Mesenchymal stem cell (in vitro differentiated cells and primary cell): ENCODE results near the gene EFTUD2.

ENCODE experiments used
- DNase-seq: peaks from one replicate; pipeline ENCODE4 v3.0.0-alpha.2; 2013
- H2AFZ ChIP-seq: one replicate; pipeline ENCODE4 v1.6.1; 2013; ENCODE audit warnings: low read depth, mild to moderate bottlenecking, control low read depth, inconsistent platforms, low read length, moderate library complexity
- H2AK5ac ChIP-seq: 2 replicates; pipeline ENCODE4 v1.6.1; 2013; ENCODE audit warnings: low read length, moderate library complexity, mild to moderate bottlenecking, inconsistent platforms; ENCODE audit not compliant: severe bottlenecking
- H2BK120ac ChIP-seq: one replicate; pipeline ENCODE4 v1.6.1; 2013; ENCODE audit warnings: low read depth, mild to moderate bottlenecking, inconsistent platforms, low read length, moderate library complexity
- H2BK12ac ChIP-seq, 2 experiments: one replicate each; pipeline ENCODE4 v1.6.1; 2013; ENCODE audit warnings: inconsistent platforms in 2 of 2, low read length in 2 of 2, mild to moderate bottlenecking in 2 of 2, moderate library complexity in 2 of 2, control low read depth in 1 of 2
- H2BK15ac ChIP-seq: one replicate; pipeline ENCODE4 v1.6.1; 2013; ENCODE audit warnings: mild to moderate bottlenecking, low read depth, inconsistent platforms; ENCODE audit not compliant: poor library complexity, severe bottlenecking
- H2BK5ac ChIP-seq: 2 replicates; pipeline ENCODE4 v1.6.1; 2013; ENCODE audit warnings: low read depth, mild to moderate bottlenecking, low read length, control low read depth, inconsistent platforms; ENCODE audit not compliant: poor library complexity, severe bottlenecking
- H3K14ac ChIP-seq, 2 experiments: one replicate each; pipeline ENCODE4 v1.6.1; 2013; ENCODE audit warnings: inconsistent platforms in 2 of 2, low read length in 2 of 2, control low read depth in 1 of 2, mild to moderate bottlenecking in 1 of 2, moderate library complexity in 1 of 2
- H3K18ac ChIP-seq, 2 experiments: one replicate each; pipeline ENCODE4 v1.6.1; 2013; ENCODE audit warnings: inconsistent platforms in 2 of 2, low read length in 2 of 2, control low read depth in 1 of 2, low read depth in 1 of 2, mild to moderate bottlenecking in 1 of 2
- H3K23ac ChIP-seq, 2 experiments: one replicate each; pipeline ENCODE4 v1.6.1; 2013; ENCODE audit warnings: inconsistent platforms in 2 of 2, low read length in 2 of 2, mild to moderate bottlenecking in 2 of 2, moderate library complexity in 2 of 2, control low read depth in 1 of 2
- H3K27ac ChIP-seq: 2 replicates; pipeline ENCODE4 v1.5.1; 2013; ENCODE audit warnings: mild to moderate bottlenecking, moderate library complexity, low read length, control low read depth, inconsistent platforms; ENCODE audit not compliant: poor library complexity, severe bottlenecking
- H3K27me3 ChIP-seq, 2 experiments: 2 replicates each; pipeline versions ENCODE4 v1.6.1 to v1.7.0; 2013; ENCODE audit warnings: low read length in 2 of 2, mild to moderate bottlenecking in 2 of 2, moderate library complexity in 2 of 2, control low read depth in 1 of 2, inconsistent platforms in 1 of 2; ENCODE audit not compliant: control insufficient read depth in 1 of 2, insufficient read depth in 1 of 2
- H3K36me3 ChIP-seq, 2 experiments: 2 replicates each; pipeline versions ENCODE4 v1.6.1 to v1.7.0; 2013; ENCODE audit warnings: low read length in 2 of 2, control low read depth in 1 of 2, inconsistent platforms in 1 of 2, low read depth in 1 of 2, mild to moderate bottlenecking in 1 of 2; ENCODE audit not compliant: insufficient read depth in 2 of 2, control insufficient read depth in 1 of 2
- H3K4ac ChIP-seq, 2 experiments: one replicate each; pipeline ENCODE4 v1.6.1; 2013; ENCODE audit warnings: inconsistent platforms in 2 of 2, low read length in 2 of 2, mild to moderate bottlenecking in 2 of 2, moderate library complexity in 2 of 2, control low read depth in 1 of 2, low read depth in 1 of 2
- H3K4me1 ChIP-seq: 2 replicates; pipeline ENCODE4 v1.6.1; 2013; ENCODE audit warnings: low read depth, low read length, control low read depth; ENCODE audit not compliant: control insufficient read depth, insufficient read depth
- H3K4me2 ChIP-seq: 2 replicates; pipeline ENCODE4 v1.6.1; 2013; ENCODE audit warnings: low read length, mild to moderate bottlenecking, inconsistent platforms; ENCODE audit not compliant: poor library complexity, severe bottlenecking
- H3K4me3 ChIP-seq, 2 experiments: 2 replicates each; pipeline versions ENCODE4 v1.5.1 to v1.7.0; 2013; ENCODE audit warnings: low read length in 2 of 2, mild to moderate bottlenecking in 2 of 2, control low read depth in 1 of 2, low read depth in 1 of 2; ENCODE audit not compliant: insufficient read depth in 1 of 2
- H3K79me1 ChIP-seq: replicated peaks from 2 replicates; pipeline ENCODE4 v1.6.1; 2013; ENCODE audit warnings: mild to moderate bottlenecking, control low read depth, low read length, inconsistent platforms; ENCODE audit not compliant: poor library complexity, severe bottlenecking
- H3K9ac ChIP-seq: 2 replicates; pipeline ENCODE4 v1.7.0; 2013; ENCODE audit warnings: mild to moderate bottlenecking, low read length, moderate library complexity
- H3K9me3 ChIP-seq: 2 replicates; pipeline ENCODE4 v1.7.0; 2013; ENCODE audit warnings: mild to moderate bottlenecking, low read length; ENCODE audit not compliant: control insufficient read depth
- H4K8ac ChIP-seq: one replicate; pipeline ENCODE4 v1.6.1; 2013; ENCODE audit warnings: inconsistent platforms, mild to moderate bottlenecking, low read length, moderate library complexity
- H4K91ac ChIP-seq: one replicate; pipeline ENCODE4 v1.6.1; 2013; ENCODE audit warnings: mild to moderate bottlenecking, low read length, inconsistent platforms
- WGBS: methylation state at CpG from one replicate; pipeline ENCODE4 v1.1.7; 2013; ENCODE audit warnings: mixed read lengths; 5-methylcytosine and 5-hydroxymethylcytosine counted together

The EFTUD2 gene

GRCh38 chr17:44892250-44892649 lies 7.0 kb downstream of the EFTUD2 start:
- no peak for DNase-seq
- Histone ChIP-seq H3K9me3 (no peaks in the 10 kb centered on the region), H2BK15ac (no peak overlapping the region), H4K8ac (no peak overlapping the region), H3K4ac (no peak overlapping the region), H3K4me1 (peaks cover 3% of the 10 kb centered on the region), H3K4me2 (no peak overlapping the region), H3K36me3 (peaks cover 16 to 55% of the 10 kb centered on the region in 2 experiments), H2BK120ac (no peak overlapping the region), H2BK12ac (no peak overlapping the region), H3K79me1 (peaks cover 23% of the 10 kb centered on the region), H3K18ac (no peak overlapping the region), H3K9ac (no peak overlapping the region), H3K14ac (no peak overlapping the region), H2BK5ac (no peak overlapping the region), H3K27ac (no peak overlapping the region), H3K27me3 (no peaks in the 10 kb centered on the region), H3K4me3 (no peak overlapping the region), H4K91ac (no peak overlapping the region), H3K23ac (no peak overlapping the region), H2AFZ (no peak overlapping the region), H2AK5ac (no peak overlapping the region)

- H3K9me3 ChIP-seq: no peaks in the 10 kb centered on the region
- H2BK120ac ChIP-seq: no peak overlapping the region
- H3K4me3 ChIP-seq: no peak overlapping the region
- H2BK15ac ChIP-seq: no peak overlapping the region
- no peak overlapping the region for H3K4ac ChIP-seq
- H3K4me2 ChIP-seq: no peak overlapping the region
- no peak overlapping the region for H3K23ac ChIP-seq
- no peak overlapping the region for H2AFZ ChIP-seq
- no peak overlapping the region for H2BK12ac ChIP-seq
- H3K18ac ChIP-seq: no peak overlapping the region
- H3K27me3 ChIP-seq: no peaks in the 10 kb centered on the region
- H3K14ac ChIP-seq: no peak overlapping the region
- peaks cover 32 to 71% of the 10 kb centered on the region in 2 experiments for H3K36me3 ChIP-seq
- no peak overlapping the region for H2BK5ac ChIP-seq
- no peak overlapping the region for H4K8ac ChIP-seq
- peaks cover 3% of the 10 kb centered on the region for H3K4me1 ChIP-seq
- DNase-seq: no peak
- no peak overlapping the region for H3K27ac ChIP-seq
- 86% methylated on average over 7 of the region's 7 CpGs for WGBS
- no peak overlapping the region for H3K9ac ChIP-seq
- H3K79me1 ChIP-seq: peaks cover 23% of the 10 kb centered on the region
- H4K91ac ChIP-seq: no peak overlapping the region
- H2AK5ac ChIP-seq: no peak overlapping the region
Measured at GRCh38 chr17:44889003-44889402, 10.2 kb downstream of the EFTUD2 start.

- Histone ChIP-seq H4K8ac (no peak overlapping the region), H3K4me1 (peaks cover 3% of the 10 kb centered on the region), H3K9me3 (no peaks in the 10 kb centered on the region), H3K4me2 (no peak overlapping the region), H4K91ac (no peak overlapping the region), H3K18ac (no peak overlapping the region), H3K27me3 (no peaks in the 10 kb centered on the region), H2BK15ac (no peak overlapping the region), H2BK5ac (no peak overlapping the region), H3K36me3 (peaks cover 32 to 72% of the 10 kb centered on the region in 2 experiments), H3K23ac (no peak overlapping the region), H3K4ac (no peak overlapping the region), H2AFZ (no peak overlapping the region), H2AK5ac (no peak overlapping the region), H3K9ac (no peak overlapping the region), H3K4me3 (no peak overlapping the region), H3K14ac (no peak overlapping the region), H2BK120ac (no peak overlapping the region), H2BK12ac (no peak overlapping the region), H3K79me1 (peaks cover 25% of the 10 kb centered on the region), H3K27ac (no peak overlapping the region)
- 94% methylated on average over 10 of the region's 10 CpGs for WGBS
- DNase-seq: no peak
Measured at GRCh38 chr17:44887971-44888954, 11.0 kb downstream of the EFTUD2 start.

GRCh38 chr17:44887016-44887415 lies 12.2 kb downstream of the EFTUD2 start:
- no peak overlapping the region for H2BK15ac ChIP-seq
- no peak for DNase-seq
- no peak overlapping the region for H3K27ac ChIP-seq
- H3K14ac ChIP-seq: no peak overlapping the region
- H2BK12ac ChIP-seq: no peak overlapping the region
- no peak overlapping the region for H3K4ac ChIP-seq
- no peak overlapping the region for H3K18ac ChIP-seq
- H3K79me1 ChIP-seq: peaks cover 22% of the 10 kb centered on the region
- no peak overlapping the region for H2BK120ac ChIP-seq
- H3K4me1 ChIP-seq: peaks cover 3% of the 10 kb centered on the region
- no peak overlapping the region for H2AFZ ChIP-seq
- no peak overlapping the region for H3K4me3 ChIP-seq
- no peaks in the 10 kb centered on the region for H3K27me3 ChIP-seq
- no peak overlapping the region for H2AK5ac ChIP-seq
- no peak overlapping the region for H4K91ac ChIP-seq
- no peak overlapping the region for H3K4me2 ChIP-seq
- peaks cover 33 to 72% of the 10 kb centered on the region in 2 experiments for H3K36me3 ChIP-seq
- H3K23ac ChIP-seq: no peak overlapping the region
- no peak overlapping the region for H4K8ac ChIP-seq
- H2BK5ac ChIP-seq: no peak overlapping the region
- WGBS: 83% methylated on average over 1 of the region's 1 CpG
- no peak overlapping the region for H3K9ac ChIP-seq
- no peaks in the 10 kb centered on the region for H3K9me3 ChIP-seq
